MM.1S (cell line): ENCODE measurements around the gene MAP3K7CL.

Source experiments
- CTCF ChIP-seq: fragments of 300-600 bp; sonication (generic); IDR thresholded peaks from 2 replicates; pipeline ENCODE4 v1.5.1; 2016; ENCODE audit warnings: antibody characterized with exemption, low read length, mixed read lengths
- EZH2phosphoT487 ChIP-seq: fragments of 300-600 bp; sonication (generic); IDR thresholded peaks from 2 replicates; pipeline ENCODE4 v1.6.1; 2018; ENCODE audit warnings: antibody characterized with exemption, low read length

GRCh38 chr21:29174607-29175013, 44.2 kb downstream of the MAP3K7CL start:
- TF ChIP-seq CTCF (no peak), EZH2phosphoT487 (no peak)
